Measurements from ENCODE around the gene TPPP2. TPM values are rescaled to one million over a fixed set of nuclear protein-coding genes. Genes with fewer than 3 reads are reported as not detected.
A peak's percentile ranks its signal among the peaks of the same experiment; 100 is the strongest.

Gene TPPP2
- total and polyA plus RNA-seq, 9 of the 15 experiments (the other 6 are each of a cell fraction or from before 2014, with no cell fraction given): 0.18 TPM; not detected in 8

DNA sequence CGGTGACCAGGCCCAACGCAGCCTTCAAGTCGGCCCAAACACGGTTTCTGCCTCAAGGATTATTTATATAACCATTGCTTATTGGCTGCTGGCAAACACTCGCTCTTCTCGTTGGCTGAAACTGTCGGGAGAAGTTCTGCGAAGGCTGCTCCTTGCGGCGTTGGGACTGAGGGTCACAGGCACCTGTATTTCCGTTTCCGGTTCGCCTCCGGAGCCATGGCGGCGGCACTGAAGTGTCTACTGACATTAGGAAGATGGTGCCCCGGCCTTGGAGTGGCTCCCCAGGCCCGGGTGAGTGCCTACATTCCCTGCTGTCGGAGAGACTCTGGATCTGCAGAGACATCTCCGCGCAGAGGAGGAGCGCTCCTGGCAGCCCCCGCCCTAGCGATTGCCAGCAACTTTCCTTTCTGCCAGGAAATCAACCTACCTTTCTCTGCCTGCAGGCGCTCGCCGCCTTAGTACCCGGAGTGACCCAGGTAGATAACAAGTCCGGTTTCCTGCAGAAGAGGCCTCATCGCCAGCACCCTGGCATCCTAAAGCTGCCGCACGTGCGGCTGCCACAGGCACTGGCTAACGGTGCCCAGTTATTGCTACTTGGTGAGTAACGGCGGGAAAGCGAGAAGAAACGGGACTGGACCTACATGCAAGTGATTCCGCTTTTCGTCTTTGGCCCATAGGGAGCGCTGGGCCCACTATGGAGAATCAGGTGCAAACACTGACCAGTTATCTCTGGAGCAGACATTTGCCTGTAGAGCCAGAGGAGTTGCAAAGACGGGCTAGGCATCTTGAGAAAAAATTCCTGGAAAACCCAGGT is 40.0 kb upstream of the TPPP2 start, which contains the start of gene METTL17 (continued):
- TF ChIP-seq ARID4B (CRISPR knock-in tag; IDR thresholded peaks at IDR 0.05): no peak
- no peak for TF ChIP-seq PATZ1 (CRISPR knock-in tag; IDR thresholded peaks at IDR 0.05; ENCODE audit: borderline replicate concordance)
- peak in 1 of 2 experiments; percentile 48; a peak in 2 of 4 replicates for TF ChIP-seq SIN3A (IDR thresholded peaks at IDR 0.05; ENCODE audit: borderline replicate concordance in 2 of 2, control insufficient read depth in 1 of 2, low read depth in 2 of 2, low read length in 2 of 2)
- peak; percentile 58 for TF ChIP-seq MTA2 (IDR thresholded peaks at IDR 0.05; ENCODE audit: low read depth)
- peak; percentile 97 for TF ChIP-seq NR2C2 (CRISPR knock-in tag; IDR thresholded peaks at IDR 0.05)
- peak; percentile 99 for TF ChIP-seq NR2C2 (tag; IDR thresholded peaks at IDR 0.05)
- TF ChIP-seq GTF2E2 (tag; IDR thresholded peaks at IDR 0.05): no peak
- no peak for TF ChIP-seq ZNF764 (CRISPR knock-in tag; IDR thresholded peaks at IDR 0.05; ENCODE audit: low read depth)
- TF ChIP-seq TBL1XR1 (IDR thresholded peaks at IDR 0.05; ENCODE audit: low read length in 2 of 2): no peak
- TF ChIP-seq UBTF (IDR thresholded peaks at IDR 0.05; ENCODE audit: borderline replicate concordance in 1 of 2, low read depth in 2 of 2, low read length in 2 of 2): 0 out of 4 replicates have a peak, but pooled peaks of 1 of the 2 experiments have one; percentile 50
- TF ChIP-seq MCM7 (IDR thresholded peaks at IDR 0.05): no peak
- TF ChIP-seq ZNF184 (CRISPR knock-in tag; IDR thresholded peaks at IDR 0.05): no peak
- TF ChIP-seq NR4A1 (CRISPR knock-in tag; IDR thresholded peaks at IDR 0.05): no peak
- TF ChIP-seq NR4A1 (tag; IDR thresholded peaks at IDR 0.05): no peak
- no peak for TF ChIP-seq ZNF384 (IDR thresholded peaks at IDR 0.05; ENCODE audit: low read depth, low read length)
- peak; percentile 68 for TF ChIP-seq PHF20 (IDR thresholded peaks at IDR 0.05; ENCODE audit: partially characterized antibody)
- no peak for TF ChIP-seq SRSF3 (IDR thresholded peaks at IDR 0.05; ENCODE audit: insufficient read depth, low read length)
- TF ChIP-seq TAL1 (IDR thresholded peaks at IDR 0.05): no peak
- no peak for TF ChIP-seq RAD51 (IDR thresholded peaks at IDR 0.05; ENCODE audit: borderline replicate concordance, low read depth)

All from K562 (cell line).